Activated CD8-positive, alpha-beta memory T cell treated with anti-CD3 and anti-CD28 coated beads, Interleukin-2, amount 10 ng/mL, durations not matched to agents 7 days and 5 days (primary cell): ENCODE measurements around the gene OR2S2. TPM values are rescaled to one million over a fixed set of nuclear protein-coding genes. Genes with fewer than 3 reads are reported as not detected.

Experiments
- ATAC-seq: fragments of 150-1000 bp; cut with Tn5 transposase; one replicate; pipeline ENCODE4 v1.10.0; 2021; ENCODE audit warnings: moderate library complexity
- CTCF ChIA-PET: fragments of 350-600 bp; sonication (Branson Sonifier 250); formaldehyde crosslinking; loops from one replicate; lab custom pipeline; 2021; ENCODE audit warnings: antibody characterized with exemption; lab: Charles Lee
- DNase-seq: peaks from one replicate; pipeline ENCODE4 v3.0.0-alpha.2; 2020
- H3K27ac Mint-ChIP-seq: one replicate; pipeline ENCODE4 v1.8.0; 2021; ENCODE audit warnings: mild to moderate bottlenecking, mixed read lengths
- H3K27me3 Mint-ChIP-seq: one replicate; pipeline ENCODE4 v1.8.0; 2021; ENCODE audit warnings: mixed read lengths
- H3K36me3 Mint-ChIP-seq: one replicate; pipeline ENCODE4 v1.8.0; 2021; ENCODE audit warnings: mild to moderate bottlenecking, mixed read lengths
- H3K4me1 Mint-ChIP-seq: one replicate; pipeline ENCODE4 v1.8.0; 2021; ENCODE audit warnings: mixed read lengths
- H3K4me3 Mint-ChIP-seq: one replicate; pipeline ENCODE4 v1.8.0; 2021; ENCODE audit warnings: mild to moderate bottlenecking, moderate library complexity, mixed read lengths
- H3K9me3 Mint-ChIP-seq: one replicate; pipeline ENCODE4 v1.8.0; 2022; ENCODE audit warnings: low read depth, mixed read lengths
- total RNA-seq, 2 experiments: library from RNA; stranded (reverse); gene quantifications; one replicate each; pipeline ENCODE4 v1.2.3, GENCODE V29; 2021

The OR2S2 gene
- total RNA-seq, 2 experiments from 2014 or later: not detected

GRCh38 chr9:35908504-35909125 is 49.3 kb downstream of the OR2S2 start:
- Mint-ChIP-seq H3K27me3 (peaks cover 2% of the 10 kb centered on the region), H3K27ac (no peak overlapping the region), H3K4me3 (no peak overlapping the region), H3K36me3 (no peaks in the 10 kb centered on the region), H3K4me1 (peaks cover 19% of the 10 kb centered on the region), H3K9me3 (no peaks in the 10 kb centered on the region)
- CTCF ChIA-PET: no interaction called here
- DNase-seq (no peak), ATAC-seq (no peak)

GRCh38 chr9:35907711-35908503 is 50.0 kb downstream of the OR2S2 start:
- H3K36me3 Mint-ChIP-seq: no peaks in the 10 kb centered on the region
- peaks cover 3% of the 10 kb centered on the region for H3K27me3 Mint-ChIP-seq
- H3K4me1 Mint-ChIP-seq: peaks cover 21% of the 10 kb centered on the region
- CTCF ChIA-PET: no interaction called here
- no peaks in the 10 kb centered on the region for H3K9me3 Mint-ChIP-seq
- H3K27ac Mint-ChIP-seq: no peak overlapping the region
- DNase-seq: no peak
- H3K4me3 Mint-ChIP-seq: no peak overlapping the region
- ATAC-seq: no peak

Other genes starting within 250 kb of the OR2S2 start
- 100 to 1,000 TPM; 372 to 374 TPM for gene TLN1, start 226.0 kb downstream of the OR2S2 start, total RNA-seq
- gene CREB3, start 225.5 kb downstream of the OR2S2 start, total RNA-seq: 10 to 100 TPM; 20.5 to 24.7 TPM
- gene GBA2, start 208.9 kb downstream of the OR2S2 start, total RNA-seq: 10 to 100 TPM; 57.7 to 58.8 TPM
- 10 to 100 TPM; 21.0 to 23.6 TPM for gene RGP1, start 208.9 kb downstream of the OR2S2 start, total RNA-seq
- not detected for gene MSMP, start 203.9 kb downstream of the OR2S2 start, total RNA-seq
- gene NPR2, start 166.6 kb downstream of the OR2S2 start, total RNA-seq: 10 to 100 TPM; 12.4 to 13.4 TPM
- 1 to 10 TPM; 1.2 to 1.4 TPM for gene SPAG8, start 145.9 kb downstream of the OR2S2 start, total RNA-seq
- gene HINT2, start 143.1 kb downstream of the OR2S2 start, total RNA-seq: 10 to 100 TPM; 68.9 to 73.5 TPM
- not detected for gene FAM221B, start 129.4 kb downstream of the OR2S2 start, total RNA-seq
- gene TMEM8B, start 128.9 kb downstream of the OR2S2 start, total RNA-seq: 1 to 10 TPM; 1.2 to 3.5 TPM
- not detected for gene OR13J1, start 87.8 kb downstream of the OR2S2 start, total RNA-seq
- gene HRCT1, start 52.0 kb downstream of the OR2S2 start, total RNA-seq: not detected
- not detected for gene SPAAR, start 48.7 kb downstream of the OR2S2 start, total RNA-seq
- gene RECK, start 78.8 kb upstream of the OR2S2 start, total RNA-seq: 1 to 10 TPM; 6.1 to 8.1 TPM
- gene GLIPR2, start 178.6 kb upstream of the OR2S2 start, total RNA-seq: 10 to 100 TPM; 28.4 to 49.8 TPM
- gene CCIN, start 211.2 kb upstream of the OR2S2 start, total RNA-seq: under 1 TPM in 1 of 2 experiments, not detected in 1; 0.15 TPM
- 100 to 1,000 TPM; 156 to 177 TPM for gene CLTA, start 232.8 kb upstream of the OR2S2 start, total RNA-seq